ENCODE results near the gene COL20A1.

The COL20A1 gene

GRCh38 chr20:63296531-63297299 lies 3.7 kb downstream of the COL20A1 start:
- no peak for TF ChIP-seq SIN3A (IDR thresholded peaks at IDR 0.05; ENCODE audit: borderline replicate concordance, insufficient read depth, low read length)
- no peak for TF ChIP-seq REST (IDR thresholded peaks at IDR 0.05; ENCODE audit: insufficient read depth in 1 of 2, low read depth in 2 of 2, low read length in 2 of 2)
- no peak for TF ChIP-seq TAF1 (IDR thresholded peaks at IDR 0.05; ENCODE audit: borderline replicate concordance, insufficient read depth, low read length)
- no peak for TF ChIP-seq POLR2AphosphoS5 (IDR thresholded peaks at IDR 0.05; ENCODE audit: low read depth, low read length)
- no peak for TF ChIP-seq FOXP2 (optimal IDR thresholded peaks at IDR 0.05; ENCODE audit: borderline replicate concordance, extremely low read depth, extremely low read length, insufficient read depth)

- TF ChIP-seq FOXP2 (optimal IDR thresholded peaks at IDR 0.05; ENCODE audit: borderline replicate concordance, extremely low read depth, extremely low read length, insufficient read depth) = no peak
- TF ChIP-seq POLR2AphosphoS5 (IDR thresholded peaks at IDR 0.05; ENCODE audit: low read depth, low read length) = no peak
- no peak for TF ChIP-seq SIN3A (IDR thresholded peaks at IDR 0.05; ENCODE audit: borderline replicate concordance, insufficient read depth, low read length)
- no peak for TF ChIP-seq REST (IDR thresholded peaks at IDR 0.05; ENCODE audit: insufficient read depth in 1 of 2, low read depth in 2 of 2, low read length in 2 of 2)
- TF ChIP-seq TAF1 (IDR thresholded peaks at IDR 0.05; ENCODE audit: borderline replicate concordance, insufficient read depth, low read length) = no peak
These were observed 4.4 kb downstream of the COL20A1 start for GRCh38 chr20:63297371-63297781.

GRCh38 chr20:63297796-63298572 lies 5.0 kb downstream of the COL20A1 start:
- TF ChIP-seq SIN3A (IDR thresholded peaks at IDR 0.05; ENCODE audit: borderline replicate concordance, insufficient read depth, low read length) (no peak), POLR2AphosphoS5 (IDR thresholded peaks at IDR 0.05; ENCODE audit: low read depth, low read length) (no peak), REST (IDR thresholded peaks at IDR 0.05; ENCODE audit: insufficient read depth in 1 of 2, low read depth in 2 of 2, low read length in 2 of 2) (no peak), FOXP2 (optimal IDR thresholded peaks at IDR 0.05; ENCODE audit: borderline replicate concordance, extremely low read depth, extremely low read length, insufficient read depth) (no peak), TAF1 (IDR thresholded peaks at IDR 0.05; ENCODE audit: borderline replicate concordance, insufficient read depth, low read length) (no peak)

- TF ChIP-seq REST (IDR thresholded peaks at IDR 0.05; ENCODE audit: insufficient read depth in 1 of 2, low read depth in 2 of 2, low read length in 2 of 2) (no peak), POLR2AphosphoS5 (IDR thresholded peaks at IDR 0.05; ENCODE audit: low read depth, low read length) (no peak), FOXP2 (optimal IDR thresholded peaks at IDR 0.05; ENCODE audit: borderline replicate concordance, extremely low read depth, extremely low read length, insufficient read depth) (no peak), SIN3A (IDR thresholded peaks at IDR 0.05; ENCODE audit: borderline replicate concordance, insufficient read depth, low read length) (no peak), TAF1 (IDR thresholded peaks at IDR 0.05; ENCODE audit: borderline replicate concordance, insufficient read depth, low read length) (no peak)
These were observed 5.8 kb downstream of the COL20A1 start for GRCh38 chr20:63298731-63299312.

All from PFSK-1 (cell line).